Dedifferentiated amniotic fluid mesenchymal stem cell (primary cell): ENCODE data around the gene PLEKHM1.
"Not testable (repeated sequence)": the region's sequence is repeated elsewhere in the genome, so short reads cannot be mapped to it uniquely, and the experiment has no call there.

Experiments used
- DNase-seq: peaks from one replicate; pipeline ENCODE4 v3.0.0-alpha.2; 2016; ENCODE audit errors: extremely low spot score

Gene PLEKHM1

GRCh38 chr17:45461524-45462327 lies 28.8 kb downstream of the PLEKHM1 start:
- not testable (repeated sequence) for DNase-seq

- DNase-seq = not testable (repeated sequence)
Observed at GRCh38 chr17:45460422-45460821, 30.1 kb downstream of the PLEKHM1 start.

- not testable (repeated sequence) for DNase-seq
Observed at GRCh38 chr17:45454341-45454740, 36.2 kb downstream of the PLEKHM1 start.

- DNase-seq = not testable (repeated sequence)
Observed at GRCh38 chr17:45453731-45454130, 36.8 kb downstream of the PLEKHM1 start.

GRCh38 chr17:45453225-45453534 lies 37.3 kb downstream of the PLEKHM1 start:
- DNase-seq = not testable (repeated sequence)

- not testable (repeated sequence) for DNase-seq
Observed at GRCh38 chr17:45452329-45453224, 37.9 kb downstream of the PLEKHM1 start.

GRCh38 chr17:45451660-45452059 lies 38.9 kb downstream of the PLEKHM1 start:
- DNase-seq = not testable (repeated sequence)

- DNase-seq = no peak
Observed at GRCh38 chr17:45451131-45451530, 39.4 kb downstream of the PLEKHM1 start.

- DNase-seq = not testable (repeated sequence)
Observed at GRCh38 chr17:45449708-45450329, 40.7 kb downstream of the PLEKHM1 start.

GRCh38 chr17:45449260-45449659 lies 41.3 kb downstream of the PLEKHM1 start:
- not testable (repeated sequence) for DNase-seq

- not testable (repeated sequence) for DNase-seq
Observed at GRCh38 chr17:45448483-45448882, 42.0 kb downstream of the PLEKHM1 start.

GRCh38 chr17:45448066-45448465 lies 42.5 kb downstream of the PLEKHM1 start:
- not testable (repeated sequence) for DNase-seq

- not testable (repeated sequence) for DNase-seq
Observed at GRCh38 chr17:45447650-45448049, 42.9 kb downstream of the PLEKHM1 start.

GRCh38 chr17:45446872-45447625 lies 43.5 kb downstream of the PLEKHM1 start:
- DNase-seq = not testable (repeated sequence)

GRCh38 chr17:45445901-45446743 lies 44.4 kb downstream of the PLEKHM1 start:
- DNase-seq = not testable (repeated sequence)

GRCh38 chr17:45444856-45445820 lies 45.4 kb downstream of the PLEKHM1 start:
- not testable (repeated sequence) for DNase-seq

GRCh38 chr17:45444301-45444700 lies 46.2 kb downstream of the PLEKHM1 start:
- DNase-seq = not testable (repeated sequence)

- DNase-seq = not testable (repeated sequence)
Observed at GRCh38 chr17:45443371-45444260, 46.9 kb downstream of the PLEKHM1 start.
